Loucy (cell line): ENCODE measurements around the gene POP4.

Source experiments
- H2AFZ ChIP-seq: fragments of 200-600 bp; sonication (generic); 2 replicates; pipeline ENCODE4 v1.6.0; 2016; ENCODE audit warnings: antibody characterized with exemption, mild to moderate bottlenecking, low read length, moderate library complexity
- H3F3A ChIP-seq: fragments of 200-600 bp; 2 replicates; pipeline ENCODE4 v1.6.0; 2016; ENCODE audit warnings: antibody characterized with exemption, low read depth, mild to moderate bottlenecking
- H3K27me3 ChIP-seq: fragments of 200-600 bp; sonication (generic); 2 replicates; pipeline ENCODE4 v1.6.1; 2014; ENCODE audit warnings: low read length, mild to moderate bottlenecking; ENCODE audit not compliant: insufficient read depth, poor library complexity, severe bottlenecking
- H3K36me3 ChIP-seq: fragments of 200-600 bp; sonication (generic); 2 replicates; pipeline ENCODE4 v1.6.1; 2016; ENCODE audit warnings: low read length; ENCODE audit not compliant: insufficient read depth
- H3K4me1 ChIP-seq: fragments of 200-600 bp; sonication (generic); 2 replicates; pipeline ENCODE4 v1.5.1; 2014; ENCODE audit warnings: low read length, mild to moderate bottlenecking; ENCODE audit not compliant: insufficient read depth, poor library complexity, severe bottlenecking
- H3K4me2 ChIP-seq: fragments of 200-600 bp; sonication (generic); 2 replicates; pipeline ENCODE4 v1.6.0; 2014; ENCODE audit warnings: antibody characterized with exemption, low read length, low read depth, mild to moderate bottlenecking; ENCODE audit not compliant: poor library complexity, severe bottlenecking
- H3K4me3 ChIP-seq: fragments of 200-600 bp; sonication (generic); 2 replicates; pipeline ENCODE4 v1.5.1; 2014; ENCODE audit warnings: low read length, mild to moderate bottlenecking, mixed read lengths; ENCODE audit not compliant: poor library complexity, severe bottlenecking
- H3K79me2 ChIP-seq: fragments of 200-600 bp; sonication (generic); 2 replicates; pipeline ENCODE4 v1.6.1; 2014; ENCODE audit warnings: low read length; ENCODE audit not compliant: insufficient read depth
- H3K9ac ChIP-seq: fragments of 200-600 bp; sonication (generic); 2 replicates; pipeline ENCODE4 v1.6.0; 2014; ENCODE audit warnings: mild to moderate bottlenecking, low read depth, low read length, moderate library complexity; ENCODE audit not compliant: poor library complexity, severe bottlenecking
- H3K9me2 ChIP-seq: fragments of 200-600 bp; sonication (generic); replicated peaks from 2 replicates; pipeline ENCODE4 v1.6.1; 2016; ENCODE audit warnings: low read depth, low read length, mixed read lengths
- H3K9me3 ChIP-seq: fragments of 200-600 bp; sonication (generic); 2 replicates; pipeline ENCODE4 v1.6.1; 2014; ENCODE audit warnings: mild to moderate bottlenecking, antibody characterized with exemption, low read length, low read depth; ENCODE audit not compliant: insufficient read depth
- H4K20me1 ChIP-seq: fragments of 200-600 bp; sonication (generic); 2 replicates; pipeline ENCODE4 v1.6.0; 2014; ENCODE audit warnings: antibody characterized with exemption, low read length, mild to moderate bottlenecking; ENCODE audit not compliant: insufficient read depth, poor library complexity, severe bottlenecking
- CTCF ChIP-seq: fragments of 200-600 bp; sonication (generic); conservative IDR thresholded peaks from 2 replicates; pipeline ENCODE4 v1.5.1; 2014; ENCODE audit warnings: mild to moderate bottlenecking, antibody characterized with exemption, low read length
- EZH2phosphoT487 ChIP-seq: fragments of 200-600 bp; IDR thresholded peaks from 2 replicates; pipeline ENCODE4 v1.6.1; 2018; ENCODE audit warnings: antibody characterized with exemption, mild to moderate bottlenecking, moderate library complexity, borderline replicate concordance

POP4 gene

GRCh38 chr19:29640231-29640630, 34.1 kb downstream of the POP4 start:
- H3K9me3 ChIP-seq = no peaks in the 10 kb centered on the region
- H3K27me3 ChIP-seq = no peaks in the 10 kb centered on the region
- TF ChIP-seq CTCF (no peak), EZH2phosphoT487 (no peak)
- H4K20me1 ChIP-seq = no peaks in the 10 kb centered on the region
- H3F3A ChIP-seq = no peaks in the 10 kb centered on the region
- no peak overlapping the region for H3K4me2 ChIP-seq
- no peak overlapping the region for H3K4me3 ChIP-seq
- no peaks in the 10 kb centered on the region for H3K36me3 ChIP-seq
- H3K9me2 ChIP-seq = no peaks in the 10 kb centered on the region
- H3K79me2 ChIP-seq = no peaks in the 10 kb centered on the region
- peaks cover under 1% of the 10 kb centered on the region for H3K4me1 ChIP-seq
- H2AFZ ChIP-seq = no peak overlapping the region
- no peak overlapping the region for H3K9ac ChIP-seq

GRCh38 chr19:29641597-29641996, 35.5 kb downstream of the POP4 start:
- Histone ChIP-seq H2AFZ (no peak overlapping the region), H3K9me3 (no peaks in the 10 kb centered on the region), H3K9ac (no peak overlapping the region), H3K27me3 (no peaks in the 10 kb centered on the region), H3F3A (no peaks in the 10 kb centered on the region), H3K9me2 (no peaks in the 10 kb centered on the region), H3K4me1 (peaks cover 12% of the 10 kb centered on the region), H3K79me2 (no peaks in the 10 kb centered on the region), H4K20me1 (no peaks in the 10 kb centered on the region), H3K4me3 (no peak overlapping the region), H3K36me3 (no peaks in the 10 kb centered on the region), H3K4me2 (no peak overlapping the region)
- TF ChIP-seq CTCF = no peak
- no peak for TF ChIP-seq EZH2phosphoT487

GRCh38 chr19:29643361-29643935, 37.4 kb downstream of the POP4 start:
- no peak overlapping the region for H2AFZ ChIP-seq
- no peak overlapping the region for H3K4me3 ChIP-seq
- no peaks in the 10 kb centered on the region for H3K27me3 ChIP-seq
- no peaks in the 10 kb centered on the region for H3K36me3 ChIP-seq
- TF ChIP-seq CTCF (no peak), EZH2phosphoT487 (no peak)
- no peaks in the 10 kb centered on the region for H3K79me2 ChIP-seq
- H3K4me2 ChIP-seq = no peak overlapping the region
- H4K20me1 ChIP-seq = no peaks in the 10 kb centered on the region
- H3F3A ChIP-seq = no peaks in the 10 kb centered on the region
- H3K9me3 ChIP-seq = no peaks in the 10 kb centered on the region
- no peak overlapping the region for H3K9ac ChIP-seq
- H3K4me1 ChIP-seq = peaks cover 12% of the 10 kb centered on the region
- H3K9me2 ChIP-seq = no peaks in the 10 kb centered on the region
